GM23338 (cell line): ENCODE results near the gene IARS2.

Experiments used
- CREB1 ChIP-seq: fragments of 250-450 bp; sonication (Bioruptor Pico); IDR thresholded peaks from 2 replicates; pipeline ENCODE4 v1.5.0; 2020; ENCODE audit warnings: low read depth, mild to moderate bottlenecking, moderate library complexity
- EZH2 ChIP-seq: fragments of 200-600 bp; sonication (generic); IDR thresholded peaks from one replicate; pipeline ENCODE4 v1.8.0; 2017; ENCODE audit warnings: antibody characterized with exemption, mild to moderate bottlenecking, low read depth; ENCODE audit not compliant: unreplicated experiment
- EZH2phosphoT487 ChIP-seq: fragments of 200-600 bp; sonication (generic); IDR thresholded peaks from one replicate; pipeline ENCODE4 v1.8.1; 2018; ENCODE audit warnings: antibody characterized with exemption; ENCODE audit not compliant: unreplicated experiment
- JUNB ChIP-seq: IDR thresholded peaks from one replicate; pipeline ENCODE4 v1.6.1; 2016; ENCODE audit warnings: antibody characterized with exemption; ENCODE audit not compliant: unreplicated experiment
- NANOG ChIP-seq: IDR thresholded peaks from 2 replicates; pipeline ENCODE4 v1.6.1; 2016; ENCODE audit warnings: antibody characterized with exemption, borderline replicate concordance
- POLR2AphosphoS5 ChIP-seq: IDR thresholded peaks from 2 replicates; pipeline ENCODE4 v1.6.1; 2016; ENCODE audit warnings: antibody characterized with exemption, low read depth
- ZNF114 ChIP-seq: fragments of 250-450 bp; sonication (Bioruptor Pico); IDR thresholded peaks from 2 replicates; pipeline ENCODE4 v1.5.0; 2020; ENCODE audit warnings: mild to moderate bottlenecking, moderate library complexity
- TF ChIP-seq, protein P1 (sequence below), 2 experiments: fragments of 200-600 bp in 1 of 2; sonication (generic) in 1 of 2; conservative IDR thresholded peaks; 2 replicates each; pipeline versions ENCODE4 v1.5.1 to v1.6.1; 2016 to 2017; ENCODE audit warnings: antibody characterized with exemption in 2 of 2, low read depth in 2 of 2, mild to moderate bottlenecking in 2 of 2, moderate library complexity in 1 of 2
- TF ChIP-seq, protein P2 (sequence below): IDR thresholded peaks from 2 replicates; pipeline ENCODE4 v1.6.1; 2016; ENCODE audit warnings: antibody characterized with exemption
- TF ChIP-seq, protein P3 (sequence below): fragments of 250-450 bp; sonication (Bioruptor Pico); IDR thresholded peaks from 2 replicates; pipeline ENCODE4 v1.5.0; 2020; ENCODE audit warnings: mild to moderate bottlenecking, moderate library complexity
- TF ChIP-seq, protein P4 (sequence below): IDR thresholded peaks from one replicate; pipeline ENCODE4 v1.6.1; 2018; ENCODE audit warnings: antibody characterized with exemption; ENCODE audit not compliant: unreplicated experiment

DNA sequence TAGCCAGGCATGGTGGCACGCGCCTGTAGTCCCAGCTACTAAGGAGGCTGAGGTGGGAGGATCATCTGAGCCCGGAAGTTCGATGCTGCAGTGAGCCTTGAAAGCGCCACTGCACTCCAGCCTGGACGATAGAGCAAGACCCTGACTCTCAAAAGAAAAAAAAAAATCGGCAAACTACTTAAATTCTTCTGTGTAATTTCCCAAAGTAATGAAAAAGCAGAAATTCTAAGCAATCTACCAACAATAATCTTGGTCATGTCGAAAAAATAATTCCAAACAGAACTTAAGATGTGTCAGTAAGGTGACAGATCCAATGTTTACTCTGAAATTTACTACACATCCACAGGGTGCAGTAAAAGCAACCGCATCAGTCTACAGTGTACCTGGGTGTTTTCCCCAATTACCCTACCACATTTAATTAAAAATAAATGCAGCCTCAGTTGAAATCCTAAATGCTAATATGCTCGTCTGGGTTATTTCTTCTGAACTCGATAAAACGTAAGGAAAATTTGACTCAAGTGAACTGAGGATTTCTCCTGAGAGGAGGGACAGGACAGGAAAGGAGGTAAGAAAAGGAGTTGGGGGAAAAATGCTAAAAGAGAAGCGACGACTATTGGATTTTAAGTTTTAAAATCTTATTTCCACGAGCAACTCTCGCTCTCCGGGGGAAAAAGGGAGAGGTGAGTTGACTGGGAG is 48.4 kb upstream of the IARS2 start:
- TF ChIP-seq, protein P1, sequence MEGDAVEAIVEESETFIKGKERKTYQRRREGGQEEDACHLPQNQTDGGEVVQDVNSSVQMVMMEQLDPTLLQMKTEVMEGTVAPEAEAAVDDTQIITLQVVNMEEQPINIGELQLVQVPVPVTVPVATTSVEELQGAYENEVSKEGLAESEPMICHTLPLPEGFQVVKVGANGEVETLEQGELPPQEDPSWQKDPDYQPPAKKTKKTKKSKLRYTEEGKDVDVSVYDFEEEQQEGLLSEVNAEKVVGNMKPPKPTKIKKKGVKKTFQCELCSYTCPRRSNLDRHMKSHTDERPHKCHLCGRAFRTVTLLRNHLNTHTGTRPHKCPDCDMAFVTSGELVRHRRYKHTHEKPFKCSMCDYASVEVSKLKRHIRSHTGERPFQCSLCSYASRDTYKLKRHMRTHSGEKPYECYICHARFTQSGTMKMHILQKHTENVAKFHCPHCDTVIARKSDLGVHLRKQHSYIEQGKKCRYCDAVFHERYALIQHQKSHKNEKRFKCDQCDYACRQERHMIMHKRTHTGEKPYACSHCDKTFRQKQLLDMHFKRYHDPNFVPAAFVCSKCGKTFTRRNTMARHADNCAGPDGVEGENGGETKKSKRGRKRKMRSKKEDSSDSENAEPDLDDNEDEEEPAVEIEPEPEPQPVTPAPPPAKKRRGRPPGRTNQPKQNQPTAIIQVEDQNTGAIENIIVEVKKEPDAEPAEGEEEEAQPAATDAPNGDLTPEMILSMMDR (conservative IDR thresholded peaks at IDR 0.05; ENCODE audit: low read depth in 2 of 2) = no peak
- TF ChIP-seq EZH2phosphoT487 (no peak), EZH2 (no peak), POLR2AphosphoS5 (no peak), JUNB (no peak), CREB1 (CRISPR knock-in tag) (no peak), ZNF114 (CRISPR knock-in tag) (no peak), NANOG (no peak)
- TF ChIP-seq, protein P2, sequence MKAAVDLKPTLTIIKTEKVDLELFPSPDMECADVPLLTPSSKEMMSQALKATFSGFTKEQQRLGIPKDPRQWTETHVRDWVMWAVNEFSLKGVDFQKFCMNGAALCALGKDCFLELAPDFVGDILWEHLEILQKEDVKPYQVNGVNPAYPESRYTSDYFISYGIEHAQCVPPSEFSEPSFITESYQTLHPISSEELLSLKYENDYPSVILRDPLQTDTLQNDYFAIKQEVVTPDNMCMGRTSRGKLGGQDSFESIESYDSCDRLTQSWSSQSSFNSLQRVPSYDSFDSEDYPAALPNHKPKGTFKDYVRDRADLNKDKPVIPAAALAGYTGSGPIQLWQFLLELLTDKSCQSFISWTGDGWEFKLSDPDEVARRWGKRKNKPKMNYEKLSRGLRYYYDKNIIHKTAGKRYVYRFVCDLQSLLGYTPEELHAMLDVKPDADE = no peak
- TF ChIP-seq, protein P3, sequence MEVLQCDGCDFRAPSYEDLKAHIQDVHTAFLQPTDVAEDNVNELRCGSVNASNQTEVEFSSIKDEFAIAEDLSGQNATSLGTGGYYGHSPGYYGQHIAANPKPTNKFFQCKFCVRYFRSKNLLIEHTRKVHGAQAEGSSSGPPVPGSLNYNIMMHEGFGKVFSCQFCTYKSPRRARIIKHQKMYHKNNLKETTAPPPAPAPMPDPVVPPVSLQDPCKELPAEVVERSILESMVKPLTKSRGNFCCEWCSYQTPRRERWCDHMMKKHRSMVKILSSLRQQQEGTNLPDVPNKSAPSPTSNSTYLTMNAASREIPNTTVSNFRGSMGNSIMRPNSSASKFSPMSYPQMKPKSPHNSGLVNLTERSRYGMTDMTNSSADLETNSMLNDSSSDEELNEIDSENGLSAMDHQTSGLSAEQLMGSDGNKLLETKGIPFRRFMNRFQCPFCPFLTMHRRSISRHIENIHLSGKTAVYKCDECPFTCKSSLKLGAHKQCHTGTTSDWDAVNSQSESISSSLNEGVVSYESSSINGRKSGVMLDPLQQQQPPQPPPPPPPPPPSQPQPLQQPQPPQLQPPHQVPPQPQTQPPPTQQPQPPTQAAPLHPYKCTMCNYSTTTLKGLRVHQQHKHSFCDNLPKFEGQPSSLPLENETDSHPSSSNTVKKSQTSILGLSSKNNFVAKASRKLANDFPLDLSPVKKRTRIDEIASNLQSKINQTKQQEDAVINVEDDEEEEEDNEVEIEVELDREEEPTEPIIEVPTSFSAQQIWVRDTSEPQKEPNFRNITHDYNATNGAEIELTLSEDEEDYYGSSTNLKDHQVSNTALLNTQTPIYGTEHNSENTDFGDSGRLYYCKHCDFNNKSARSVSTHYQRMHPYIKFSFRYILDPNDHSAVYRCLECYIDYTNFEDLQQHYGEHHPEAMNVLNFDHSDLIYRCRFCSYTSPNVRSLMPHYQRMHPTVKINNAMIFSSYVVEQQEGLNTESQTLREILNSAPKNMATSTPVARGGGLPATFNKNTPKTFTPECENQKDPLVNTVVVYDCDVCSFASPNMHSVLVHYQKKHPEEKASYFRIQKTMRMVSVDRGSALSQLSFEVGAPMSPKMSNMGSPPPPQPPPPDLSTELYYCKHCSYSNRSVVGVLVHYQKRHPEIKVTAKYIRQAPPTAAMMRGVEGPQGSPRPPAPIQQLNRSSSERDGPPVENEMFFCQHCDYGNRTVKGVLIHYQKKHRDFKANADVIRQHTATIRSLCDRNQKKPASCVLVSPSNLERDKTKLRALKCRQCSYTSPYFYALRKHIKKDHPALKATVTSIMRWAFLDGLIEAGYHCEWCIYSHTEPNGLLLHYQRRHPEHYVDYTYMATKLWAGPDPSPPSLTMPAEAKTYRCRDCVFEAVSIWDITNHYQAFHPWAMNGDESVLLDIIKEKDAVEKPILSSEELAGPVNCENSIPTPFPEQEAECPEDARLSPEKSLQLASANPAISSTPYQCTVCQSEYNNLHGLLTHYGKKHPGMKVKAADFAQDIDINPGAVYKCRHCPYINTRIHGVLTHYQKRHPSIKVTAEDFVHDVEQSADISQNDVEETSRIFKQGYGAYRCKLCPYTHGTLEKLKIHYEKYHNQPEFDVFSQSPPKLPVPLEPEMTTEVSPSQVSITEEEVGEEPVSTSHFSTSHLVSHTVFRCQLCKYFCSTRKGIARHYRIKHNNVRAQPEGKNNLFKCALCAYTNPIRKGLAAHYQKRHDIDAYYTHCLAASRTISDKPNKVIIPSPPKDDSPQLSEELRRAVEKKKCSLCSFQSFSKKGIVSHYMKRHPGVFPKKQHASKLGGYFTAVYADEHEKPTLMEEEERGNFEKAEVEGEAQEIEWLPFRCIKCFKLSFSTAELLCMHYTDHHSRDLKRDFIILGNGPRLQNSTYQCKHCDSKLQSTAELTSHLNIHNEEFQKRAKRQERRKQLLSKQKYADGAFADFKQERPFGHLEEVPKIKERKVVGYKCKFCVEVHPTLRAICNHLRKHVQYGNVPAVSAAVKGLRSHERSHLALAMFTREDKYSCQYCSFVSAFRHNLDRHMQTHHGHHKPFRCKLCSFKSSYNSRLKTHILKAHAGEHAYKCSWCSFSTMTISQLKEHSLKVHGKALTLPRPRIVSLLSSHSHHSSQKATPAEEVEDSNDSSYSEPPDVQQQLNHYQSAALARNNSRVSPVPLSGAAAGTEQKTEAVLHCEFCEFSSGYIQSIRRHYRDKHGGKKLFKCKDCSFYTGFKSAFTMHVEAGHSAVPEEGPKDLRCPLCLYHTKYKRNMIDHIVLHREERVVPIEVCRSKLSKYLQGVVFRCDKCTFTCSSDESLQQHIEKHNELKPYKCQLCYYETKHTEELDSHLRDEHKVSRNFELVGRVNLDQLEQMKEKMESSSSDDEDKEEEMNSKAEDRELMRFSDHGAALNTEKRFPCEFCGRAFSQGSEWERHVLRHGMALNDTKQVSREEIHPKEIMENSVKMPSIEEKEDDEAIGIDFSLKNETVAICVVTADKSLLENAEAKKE (CRISPR knock-in tag) = no peak
- TF ChIP-seq, protein P4, sequence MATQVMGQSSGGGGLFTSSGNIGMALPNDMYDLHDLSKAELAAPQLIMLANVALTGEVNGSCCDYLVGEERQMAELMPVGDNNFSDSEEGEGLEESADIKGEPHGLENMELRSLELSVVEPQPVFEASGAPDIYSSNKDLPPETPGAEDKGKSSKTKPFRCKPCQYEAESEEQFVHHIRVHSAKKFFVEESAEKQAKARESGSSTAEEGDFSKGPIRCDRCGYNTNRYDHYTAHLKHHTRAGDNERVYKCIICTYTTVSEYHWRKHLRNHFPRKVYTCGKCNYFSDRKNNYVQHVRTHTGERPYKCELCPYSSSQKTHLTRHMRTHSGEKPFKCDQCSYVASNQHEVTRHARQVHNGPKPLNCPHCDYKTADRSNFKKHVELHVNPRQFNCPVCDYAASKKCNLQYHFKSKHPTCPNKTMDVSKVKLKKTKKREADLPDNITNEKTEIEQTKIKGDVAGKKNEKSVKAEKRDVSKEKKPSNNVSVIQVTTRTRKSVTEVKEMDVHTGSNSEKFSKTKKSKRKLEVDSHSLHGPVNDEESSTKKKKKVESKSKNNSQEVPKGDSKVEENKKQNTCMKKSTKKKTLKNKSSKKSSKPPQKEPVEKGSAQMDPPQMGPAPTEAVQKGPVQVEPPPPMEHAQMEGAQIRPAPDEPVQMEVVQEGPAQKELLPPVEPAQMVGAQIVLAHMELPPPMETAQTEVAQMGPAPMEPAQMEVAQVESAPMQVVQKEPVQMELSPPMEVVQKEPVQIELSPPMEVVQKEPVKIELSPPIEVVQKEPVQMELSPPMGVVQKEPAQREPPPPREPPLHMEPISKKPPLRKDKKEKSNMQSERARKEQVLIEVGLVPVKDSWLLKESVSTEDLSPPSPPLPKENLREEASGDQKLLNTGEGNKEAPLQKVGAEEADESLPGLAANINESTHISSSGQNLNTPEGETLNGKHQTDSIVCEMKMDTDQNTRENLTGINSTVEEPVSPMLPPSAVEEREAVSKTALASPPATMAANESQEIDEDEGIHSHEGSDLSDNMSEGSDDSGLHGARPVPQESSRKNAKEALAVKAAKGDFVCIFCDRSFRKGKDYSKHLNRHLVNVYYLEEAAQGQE = no peak
